ENCODE measurements around the gene HMX1.

The HMX1 gene

DNA sequence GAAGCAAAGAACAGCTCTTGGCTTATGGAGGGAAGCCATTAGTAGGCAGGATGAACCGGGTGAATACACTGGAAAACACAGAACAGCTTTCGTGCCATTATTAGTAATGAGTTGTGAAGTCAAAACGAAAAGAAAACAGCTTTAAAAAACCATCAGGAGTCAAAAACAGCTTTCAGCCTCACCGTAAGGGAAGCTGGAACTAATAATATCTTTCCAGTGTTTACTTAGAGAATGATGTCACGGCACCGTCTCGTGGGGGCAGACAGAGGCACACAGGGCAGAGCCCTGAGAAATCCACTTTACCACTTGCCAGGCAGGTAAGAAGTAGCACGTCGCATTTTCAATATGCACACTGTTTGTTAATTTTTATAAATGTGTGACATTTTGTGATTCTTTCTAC is 37.9 kb upstream of the HMX1 start:
- DNase-seq, result no peak

DNA sequence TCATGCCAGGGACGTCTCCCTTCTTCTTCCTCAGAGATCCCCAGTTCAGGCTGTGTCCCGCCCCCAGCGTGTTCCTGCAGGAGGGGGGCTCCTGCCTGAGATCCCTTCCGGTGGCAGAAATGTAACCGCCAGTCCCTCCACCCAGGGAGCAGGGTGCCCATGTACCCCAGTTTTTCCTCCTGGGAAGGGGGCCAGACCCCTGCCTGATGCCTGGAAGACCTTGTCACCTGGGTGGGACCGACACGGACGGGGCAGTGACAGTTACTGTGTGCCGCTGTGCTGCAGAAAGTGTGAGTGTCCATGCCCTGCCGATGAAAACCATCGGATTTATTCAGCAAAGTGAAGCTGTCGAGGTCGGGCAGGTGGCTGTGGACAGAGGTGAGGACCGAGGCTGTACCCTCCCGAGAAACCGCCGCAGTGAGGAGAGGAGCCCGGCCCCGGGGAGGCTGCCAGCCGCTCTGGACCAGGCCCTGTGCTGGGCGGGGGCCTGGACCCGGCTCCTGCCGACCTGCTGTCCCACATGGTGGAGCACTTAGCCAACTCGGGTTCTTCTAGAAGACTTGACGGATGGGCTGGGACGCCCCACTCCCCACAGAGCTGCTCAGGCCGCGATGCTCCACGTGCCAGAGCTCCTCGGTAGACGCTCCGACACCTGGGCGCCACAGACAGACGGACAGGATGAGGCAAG is 36.7 kb upstream of the HMX1 start:
- no peak for DNase-seq

DNA sequence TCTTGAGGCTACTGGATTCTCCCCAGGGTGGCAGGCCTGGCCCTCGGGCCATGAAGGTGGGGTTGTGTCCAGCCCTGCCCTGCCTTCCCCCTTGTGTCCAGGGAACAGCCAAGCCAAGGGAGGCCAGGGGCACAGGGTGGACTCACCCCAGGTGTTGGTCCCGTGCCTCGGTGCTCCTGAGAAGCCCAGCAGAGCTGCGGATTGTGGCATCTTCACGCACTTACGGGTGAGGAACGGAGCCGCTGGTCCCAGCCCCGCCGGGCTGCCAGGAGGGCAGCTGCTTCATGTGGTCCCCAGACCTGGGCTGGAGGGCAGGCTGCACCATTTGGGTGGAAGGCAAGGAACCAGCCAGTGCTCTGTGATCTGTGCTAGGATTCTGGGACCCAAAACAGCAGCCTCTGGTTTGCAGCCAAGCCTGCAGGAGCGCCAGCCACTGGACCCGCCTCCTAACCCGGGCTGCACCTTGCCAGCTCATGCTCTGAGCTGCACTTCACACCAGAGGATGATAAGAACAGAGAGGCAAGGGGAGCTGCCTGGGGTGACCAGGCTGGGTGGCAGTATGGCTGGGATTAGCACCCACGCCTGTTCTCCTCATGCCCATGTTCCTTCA is 36.1 kb upstream of the HMX1 start:
- DNase-seq, result no peak

DNA sequence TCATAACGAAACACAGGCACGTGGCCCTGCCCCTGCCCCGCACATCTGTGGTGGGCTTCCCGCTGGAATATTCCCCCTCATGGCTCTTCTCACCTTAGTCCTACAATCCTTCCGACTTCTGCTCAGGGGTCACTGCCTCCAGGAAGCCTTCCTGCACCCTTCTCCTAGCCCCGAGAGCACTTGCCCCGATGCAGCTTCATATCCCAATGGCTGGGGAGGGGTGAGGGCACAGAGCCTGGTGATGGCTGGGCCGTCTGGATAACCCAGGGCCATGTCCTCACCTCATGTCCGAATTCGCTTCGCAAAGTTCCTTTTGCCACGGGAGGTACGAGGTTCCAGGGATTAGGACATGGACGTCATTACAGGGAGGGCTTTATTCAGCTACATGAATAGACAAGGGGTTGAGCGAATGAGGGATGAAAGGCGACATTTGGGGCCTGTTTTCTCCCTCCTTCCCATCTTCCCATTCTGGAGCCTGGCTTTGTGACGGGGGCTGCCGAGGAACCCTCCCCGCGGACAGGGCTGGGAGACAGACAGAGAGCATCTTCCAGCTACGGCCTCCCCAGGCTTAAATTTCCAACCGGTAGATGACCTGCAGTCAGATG is 35.5 kb upstream of the HMX1 start:
- no peak for DNase-seq

DNA sequence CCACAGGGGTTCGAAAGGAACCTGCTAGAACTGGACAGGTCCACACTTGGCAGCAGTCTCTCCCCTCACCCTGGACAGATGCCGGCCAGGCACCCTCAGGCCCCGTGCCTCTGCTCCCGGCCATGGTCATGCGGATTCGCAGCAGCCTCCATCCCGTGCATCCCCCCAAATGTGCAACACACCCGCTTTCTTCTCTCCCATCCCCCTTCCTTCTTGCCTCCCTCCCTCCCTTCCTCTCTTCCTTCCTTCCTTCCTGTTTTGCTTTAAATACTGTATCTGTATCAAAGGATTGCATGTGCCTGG is 35.0 kb upstream of the HMX1 start:
- no peak for DNase-seq

DNA sequence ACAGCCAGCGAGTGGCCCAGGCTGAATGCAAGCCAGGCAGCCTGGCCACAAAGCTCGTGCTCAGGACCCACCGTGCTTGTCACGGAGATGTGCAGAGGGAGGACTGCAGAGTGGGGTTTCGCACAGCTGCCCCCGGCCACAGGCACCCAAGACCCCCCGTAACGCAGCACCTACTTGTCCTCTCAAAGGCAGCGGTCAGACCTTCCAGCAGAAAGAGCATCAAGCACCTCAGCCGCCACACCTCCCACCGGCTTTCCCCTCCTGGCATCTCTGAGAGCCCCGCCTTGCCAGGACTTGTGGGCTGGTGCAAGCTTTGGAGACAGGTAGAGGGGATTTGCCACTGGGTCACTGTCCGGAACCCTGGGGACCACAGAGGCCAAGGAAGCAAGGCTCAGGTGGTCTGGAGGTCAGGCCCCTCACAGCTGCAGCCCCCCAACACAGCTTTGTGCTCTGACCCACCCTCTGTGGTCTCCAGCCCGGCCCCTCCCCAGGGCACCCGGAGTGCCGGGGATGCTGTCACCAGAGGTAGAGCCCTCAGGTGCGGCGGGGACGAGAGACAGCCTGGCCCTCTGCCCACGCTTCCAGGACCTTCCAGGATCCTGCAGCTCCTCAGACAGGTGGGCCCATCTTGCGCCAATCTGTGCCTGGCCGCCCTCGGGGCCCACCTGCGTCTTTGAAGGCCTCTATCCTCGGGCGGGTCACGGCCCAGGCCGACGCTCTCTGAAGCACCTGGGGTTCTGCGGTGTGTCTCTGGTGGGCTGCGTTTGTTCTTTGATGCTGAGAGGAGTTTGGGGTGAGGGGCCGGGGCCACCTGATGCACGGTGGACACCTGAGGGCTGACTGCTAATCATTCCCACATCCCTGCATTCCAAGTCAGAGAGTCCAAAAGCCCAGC is 34.4 kb upstream of the HMX1 start:
- no peak for DNase-seq

DNA sequence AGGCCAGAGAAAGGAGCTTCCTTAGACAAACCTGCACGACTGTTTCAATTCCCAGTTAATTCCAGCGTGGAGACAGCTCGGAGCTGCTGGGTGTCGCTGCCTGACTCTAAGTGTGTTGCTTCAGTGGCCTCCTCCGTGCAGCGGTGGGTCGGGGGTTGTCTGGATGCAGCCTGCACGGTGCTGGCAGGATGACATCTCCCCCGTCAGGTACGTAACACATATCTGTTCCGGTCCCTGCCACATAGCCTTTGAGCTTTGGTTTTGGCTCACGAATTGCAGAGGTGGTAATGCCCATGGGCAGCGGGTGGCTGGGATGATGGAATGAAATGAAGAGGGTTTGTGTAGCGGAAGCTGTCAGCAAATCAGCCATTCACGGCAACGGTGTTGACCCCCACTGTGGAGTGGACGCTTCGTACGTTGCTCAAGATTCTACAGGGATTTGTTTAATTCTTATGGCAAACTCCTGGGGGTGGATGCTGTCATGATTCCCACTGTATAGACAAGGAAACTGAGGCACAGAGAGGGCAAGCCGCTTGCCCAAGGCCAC is 33.7 kb upstream of the HMX1 start:
- no peak for DNase-seq

DNA sequence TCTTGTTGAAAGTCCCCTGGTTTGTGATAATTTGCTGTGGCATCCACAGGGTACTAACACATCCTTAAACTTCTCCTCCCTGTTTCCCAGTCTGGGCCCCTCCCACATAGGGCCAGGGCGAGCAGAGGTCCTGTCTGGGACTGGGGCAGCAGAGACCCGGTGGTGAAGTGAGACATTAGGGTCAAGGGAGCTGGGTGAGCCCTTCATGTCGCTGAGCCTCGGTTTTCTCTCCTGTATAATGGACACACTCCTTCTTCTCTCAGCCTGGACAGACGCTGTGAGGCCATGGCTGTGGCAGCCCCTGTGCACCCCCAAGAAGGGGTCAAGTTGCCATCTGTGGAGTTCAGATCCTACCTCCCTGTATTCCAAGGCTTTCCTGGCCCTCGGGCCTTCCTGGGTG is 33.0 kb upstream of the HMX1 start:
- DNase-seq, result no peak

DNA sequence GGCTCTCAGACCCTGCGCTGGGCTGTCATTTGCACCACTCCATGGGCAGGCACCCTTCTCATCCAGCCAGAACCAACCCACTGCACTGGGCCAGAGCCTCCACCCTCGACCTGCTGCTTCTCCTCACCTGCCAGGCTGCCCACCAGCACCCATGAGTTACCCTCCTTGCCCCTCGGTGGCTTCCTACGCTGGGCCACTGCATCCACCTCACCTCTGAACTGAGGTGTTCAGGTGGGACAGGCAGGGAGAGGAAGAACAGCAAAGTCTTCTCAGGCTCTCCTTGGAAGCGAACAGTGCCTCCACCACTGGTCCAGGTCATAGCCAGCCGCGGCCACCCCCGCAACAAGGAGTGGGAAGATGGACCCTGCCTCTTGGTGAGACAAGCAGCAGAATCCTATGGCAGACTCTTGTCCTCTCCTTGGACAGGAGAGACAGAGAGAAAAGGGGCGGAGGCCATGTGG is 32.4 kb upstream of the HMX1 start:
- DNase-seq, result no peak

DNA sequence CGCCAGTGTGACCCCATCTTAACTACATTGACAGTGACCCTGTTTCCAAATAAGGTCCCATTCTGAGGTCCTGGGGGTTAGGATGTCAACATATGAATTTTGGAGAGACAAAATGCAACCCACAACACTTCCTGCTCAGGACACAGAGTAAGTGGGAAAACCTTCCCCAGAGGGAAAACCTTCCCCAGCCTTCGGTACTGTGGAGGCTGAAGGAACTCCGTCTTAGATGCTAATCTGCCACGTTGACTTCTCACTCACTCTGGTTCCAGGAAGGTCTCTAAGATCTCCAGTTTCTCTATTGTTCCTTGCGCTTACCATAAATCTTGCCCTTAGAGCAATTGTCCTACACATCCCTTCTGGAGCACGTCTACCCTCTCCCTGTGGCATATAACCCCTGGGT is 29.7 kb upstream of the HMX1 start:
- no peak for DNase-seq

DNA sequence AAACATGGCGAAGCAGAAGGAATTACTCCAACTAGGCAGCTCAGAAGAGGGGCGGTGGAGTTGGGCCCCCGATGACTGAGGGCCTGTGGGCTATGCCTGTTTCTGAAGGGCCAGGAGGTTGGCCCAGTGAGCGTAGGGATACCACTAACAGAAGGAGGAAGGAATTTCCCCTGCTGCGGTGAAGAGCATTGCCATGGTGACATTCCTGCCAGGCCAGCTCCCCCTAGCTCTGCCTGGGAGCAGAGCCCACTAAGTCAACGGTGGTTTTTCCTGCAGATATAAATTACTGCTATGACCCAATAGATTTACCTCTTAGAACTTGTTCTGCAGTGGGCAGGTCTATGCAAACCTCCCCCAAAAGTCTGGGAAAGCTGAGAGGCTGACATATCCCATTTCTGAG is 28.9 kb upstream of the HMX1 start:
- no peak for DNase-seq

DNA sequence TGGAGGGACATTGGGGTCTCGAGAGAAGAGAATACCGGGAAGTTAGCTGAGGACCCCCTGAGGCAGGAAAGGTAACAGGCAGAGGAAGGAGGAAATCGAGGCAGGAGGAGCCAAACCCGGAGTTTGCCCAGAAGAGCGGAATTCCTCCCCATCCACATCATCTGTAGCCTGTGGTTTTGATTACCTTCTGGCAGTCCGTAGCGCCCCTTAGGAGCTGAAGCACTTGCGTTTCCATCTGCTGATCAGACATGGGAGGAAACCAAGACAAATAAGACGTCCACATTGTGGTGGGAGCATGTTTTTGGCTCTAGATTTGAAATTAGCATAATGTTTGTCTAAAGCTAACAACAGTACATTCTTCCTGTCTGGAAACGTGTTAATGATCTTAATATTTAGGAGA is 26.8 kb upstream of the HMX1 start:
- no peak for DNase-seq

DNA sequence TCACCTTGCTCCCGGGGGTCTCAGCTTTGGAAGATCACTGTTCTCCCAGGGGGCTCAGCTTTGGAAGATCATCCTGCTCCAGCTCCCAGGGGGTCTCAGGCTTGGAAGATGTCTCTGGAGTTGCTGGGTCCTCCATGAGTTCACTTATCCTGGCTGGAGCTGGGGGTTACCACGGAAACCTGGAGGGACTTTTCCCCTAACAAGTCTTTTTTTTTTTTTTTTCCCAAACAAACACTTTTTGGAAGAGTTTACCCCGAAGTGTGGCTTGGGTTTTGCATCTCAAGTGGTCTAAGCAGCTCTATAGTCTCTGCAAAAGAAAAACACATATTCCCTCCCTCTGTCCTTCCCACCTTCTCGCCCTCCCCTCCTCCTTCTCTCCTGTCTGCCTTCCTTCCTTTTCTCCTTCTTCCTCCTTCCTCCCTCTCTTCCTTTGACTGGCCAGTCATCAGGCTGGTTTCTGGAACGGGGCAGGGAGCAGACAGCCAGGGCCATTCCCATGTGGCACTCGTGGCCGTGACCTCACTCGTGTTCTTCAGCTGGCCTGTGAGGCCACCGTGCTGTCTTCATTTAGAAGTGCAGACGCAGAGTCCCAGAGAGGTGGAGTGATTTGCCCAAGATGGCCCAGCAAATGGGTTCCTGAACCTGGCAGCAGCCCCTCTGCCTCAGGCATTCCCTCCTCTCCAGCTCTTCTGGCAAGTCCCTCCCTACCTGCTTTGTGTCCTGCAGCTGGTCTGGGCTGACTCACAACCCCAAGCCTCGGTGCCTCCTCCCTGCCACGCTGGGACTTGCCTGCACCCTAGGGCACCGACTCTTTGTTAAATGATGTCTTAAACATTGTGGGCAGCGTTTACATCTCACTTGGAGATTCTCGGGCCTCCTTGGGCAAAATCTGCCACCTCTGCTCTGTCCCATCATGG is 25.9 kb upstream of the HMX1 start:
- DNase-seq, result no peak

DNA sequence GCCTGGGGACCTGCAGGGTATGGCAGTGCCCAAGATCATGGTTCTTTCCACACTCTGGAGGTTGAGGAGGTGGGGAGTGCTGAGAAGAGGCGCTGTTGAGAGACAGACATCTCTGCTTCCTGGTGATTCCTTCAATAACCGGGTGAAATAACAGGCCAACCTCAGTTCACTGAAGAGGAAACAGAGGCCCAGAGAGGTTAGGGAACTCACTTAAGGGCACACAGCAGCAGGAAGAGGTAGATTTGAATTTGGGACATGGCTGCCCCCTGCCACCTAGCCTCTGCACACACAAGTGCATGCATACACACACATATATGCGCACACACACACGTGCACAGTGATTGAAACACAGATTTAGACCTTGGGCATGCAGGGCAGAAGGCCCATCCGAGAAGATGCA is 24.9 kb upstream of the HMX1 start:
- no peak for DNase-seq

DNA sequence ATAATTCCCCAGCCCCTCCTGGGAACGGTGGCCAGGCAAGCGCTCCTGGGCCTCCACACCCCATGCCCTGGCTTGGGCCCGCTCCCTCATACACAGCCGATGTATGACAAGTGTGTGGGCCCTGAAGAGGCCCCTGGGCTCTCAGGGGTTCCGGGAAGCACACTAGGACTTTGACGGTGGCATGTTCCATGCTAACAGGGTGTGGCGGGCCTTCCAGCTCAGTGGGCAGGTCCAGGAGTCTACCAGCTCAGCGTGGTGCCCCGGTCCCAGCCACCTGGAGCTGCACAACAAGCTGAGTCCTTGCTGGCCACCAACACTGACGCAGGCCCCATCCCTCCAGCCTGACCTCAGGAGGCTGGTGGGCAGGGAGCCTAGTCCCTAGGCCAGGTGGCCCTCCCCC is 24.4 kb upstream of the HMX1 start:
- DNase-seq, result no peak

DNA sequence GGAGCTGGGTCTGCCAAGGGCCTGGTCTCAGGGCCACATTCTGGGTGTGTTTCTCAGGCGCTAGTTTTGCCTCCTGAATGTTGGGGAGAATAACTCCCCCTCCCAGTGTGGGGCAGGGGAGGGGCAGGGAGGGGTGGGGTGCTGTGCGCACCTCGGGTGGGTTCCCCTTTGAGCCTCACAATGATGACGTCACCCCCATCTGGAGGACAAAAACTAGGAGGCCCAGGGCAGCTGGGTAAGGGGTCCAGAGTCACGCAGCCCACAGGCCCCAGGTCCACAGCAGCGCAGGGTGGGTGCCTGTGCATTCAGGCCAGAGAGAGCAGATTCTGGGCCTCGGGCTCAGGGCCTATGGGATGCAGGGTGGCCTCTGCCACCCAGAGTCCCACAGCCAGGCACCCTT is 23.7 kb upstream of the HMX1 start:
- no peak for DNase-seq

DNA sequence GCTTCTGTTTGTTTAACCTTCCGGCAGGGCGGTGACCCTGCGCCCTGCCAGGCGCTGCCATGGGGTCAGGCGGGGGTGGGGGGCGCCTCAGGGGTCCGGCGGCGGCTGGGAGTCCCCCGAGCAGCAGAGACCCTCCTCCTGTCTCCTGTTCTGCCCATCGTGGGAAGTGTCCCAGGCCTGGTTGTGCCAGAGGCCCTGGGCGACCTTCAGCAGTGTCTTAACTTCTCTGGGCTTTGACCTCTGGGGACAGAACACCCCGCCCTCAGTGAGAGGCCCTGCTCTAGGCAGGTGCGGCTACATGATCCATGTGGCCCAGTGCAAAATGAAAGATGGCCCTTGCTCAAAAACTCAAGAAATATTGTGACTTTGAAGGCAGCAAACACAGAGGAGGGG is 22.8 kb upstream of the HMX1 start:
- DNase-seq, result no peak

DNA sequence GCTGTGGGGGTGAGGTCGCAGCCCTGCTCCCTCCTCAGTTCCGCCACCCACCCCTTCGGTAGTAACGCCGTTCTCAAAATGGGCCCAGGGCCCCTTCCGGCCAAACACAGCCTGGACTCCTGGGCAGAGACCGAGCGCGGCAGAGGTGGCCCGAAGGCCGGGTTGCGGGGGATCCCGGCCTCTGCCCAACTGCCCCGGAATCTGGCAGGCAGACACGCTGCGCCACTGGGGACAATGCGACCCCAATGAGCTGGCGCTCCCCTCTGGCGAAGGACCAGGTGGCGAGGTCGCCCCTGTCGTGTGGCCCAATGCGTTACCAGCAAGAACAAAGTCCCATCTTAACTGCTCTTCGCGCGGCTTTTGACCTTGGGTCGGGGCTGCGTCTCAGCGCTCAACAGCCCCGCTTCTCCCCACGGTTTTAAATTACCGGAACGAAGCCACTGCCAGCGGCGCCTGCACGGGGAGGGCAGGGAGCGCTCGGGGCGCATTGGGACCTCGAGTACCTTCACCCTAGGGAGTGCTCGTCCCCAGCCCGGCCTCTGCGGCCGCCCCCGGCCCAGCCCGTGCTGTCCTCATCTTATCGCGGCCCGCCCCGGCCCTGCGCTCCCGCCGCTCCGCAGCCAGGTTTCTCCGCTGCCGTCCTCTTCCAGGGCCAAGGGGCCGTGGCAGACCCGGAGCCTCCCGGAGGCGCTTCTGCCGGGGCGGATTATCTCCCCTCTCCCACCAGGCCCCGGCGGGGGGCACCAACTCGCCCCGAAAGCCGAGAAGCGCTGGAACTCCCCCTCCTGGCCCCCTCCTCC is 22.2 kb upstream of the HMX1 start:
- DNase-seq, result no peak

DNA sequence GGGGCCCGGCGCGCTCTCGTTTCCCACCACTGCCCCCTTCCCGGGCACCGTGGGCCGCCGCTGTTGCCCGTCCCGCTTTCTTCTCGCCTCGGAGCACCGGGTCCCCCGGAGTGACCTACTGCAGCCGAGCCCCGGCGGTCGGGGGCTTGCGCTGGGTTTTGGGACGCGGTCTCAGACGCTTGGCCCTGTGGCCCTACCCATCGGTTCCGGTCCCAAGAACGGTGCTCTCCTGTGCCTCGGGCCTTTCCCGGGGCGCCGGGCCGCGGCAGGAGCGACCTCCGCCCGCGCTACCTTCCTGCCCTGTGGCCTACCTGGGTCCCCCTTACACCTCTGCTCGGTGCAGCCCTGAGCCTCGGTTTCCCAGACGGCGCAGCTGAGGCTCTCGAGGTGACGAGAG is 21.6 kb upstream of the HMX1 start:
- no peak for DNase-seq

DNA sequence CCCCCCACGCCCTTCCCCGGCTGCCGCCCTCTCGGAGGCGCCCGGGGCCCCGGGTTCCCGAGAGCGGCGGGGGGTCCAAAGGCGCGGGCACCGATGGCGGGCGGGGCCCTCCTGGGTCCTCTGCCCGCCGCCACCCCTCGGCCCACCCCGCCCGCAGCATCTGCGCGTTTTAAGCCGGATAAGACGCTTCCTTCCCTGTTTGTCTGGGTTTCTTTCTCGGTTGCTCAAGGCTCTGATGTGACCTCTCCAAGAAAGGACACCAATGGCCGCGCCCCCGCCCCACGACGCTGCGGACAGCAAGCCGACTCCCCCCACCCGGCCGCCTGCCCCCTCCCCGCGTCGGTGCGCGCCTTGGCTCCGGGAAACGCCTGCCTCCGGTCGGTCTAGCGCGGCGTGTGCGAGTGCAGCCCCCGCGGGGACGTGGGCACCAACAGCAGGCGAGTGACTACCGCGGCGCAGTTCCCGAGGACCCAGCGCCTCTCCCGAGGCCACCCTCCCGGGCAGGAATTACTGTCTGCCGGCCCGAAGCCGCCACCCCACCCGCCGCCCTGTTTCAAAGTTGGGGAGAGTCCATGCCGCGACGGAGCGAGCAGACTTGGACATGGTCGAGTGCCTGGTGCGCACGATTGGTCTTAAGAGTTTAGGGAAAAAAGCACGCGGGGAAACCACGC is 21.1 kb upstream of the HMX1 start:
- DNase-seq, result no peak
